Activated naive CD8-positive, alpha-beta T cell treated with anti-CD3 and anti-CD28 coated beads, Interleukin-2, amount 50 U/mL, for 16 hours (primary cell): Measurements from ENCODE around the gene PPFIA2.

Experiments used
- DNase-seq: peaks from one replicate; pipeline ENCODE4 v3.0.0-alpha.2; 2020; ENCODE audit warnings: low read depth, low spot score

The PPFIA2 gene

DNA sequence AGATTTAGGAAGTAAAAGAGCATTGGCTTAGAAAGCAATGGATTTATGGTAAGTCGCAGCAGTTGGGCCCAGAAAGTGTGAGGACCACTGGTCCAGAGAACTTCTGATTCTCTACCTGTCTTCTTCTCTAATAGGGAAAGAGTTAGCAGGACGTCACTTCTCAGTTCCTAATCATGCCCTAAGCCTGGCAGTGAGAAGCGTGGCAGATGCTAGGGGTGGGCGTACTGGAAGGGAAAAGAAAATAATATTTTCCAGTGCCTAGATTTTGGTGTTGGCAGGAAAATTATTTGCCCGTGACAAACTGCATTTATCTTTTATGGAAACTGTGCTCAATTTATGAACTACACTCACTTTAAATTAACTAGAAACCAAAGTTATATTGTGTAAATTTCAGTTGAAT, 212.3 kb downstream of the PPFIA2 start:
- no peak for DNase-seq

DNA sequence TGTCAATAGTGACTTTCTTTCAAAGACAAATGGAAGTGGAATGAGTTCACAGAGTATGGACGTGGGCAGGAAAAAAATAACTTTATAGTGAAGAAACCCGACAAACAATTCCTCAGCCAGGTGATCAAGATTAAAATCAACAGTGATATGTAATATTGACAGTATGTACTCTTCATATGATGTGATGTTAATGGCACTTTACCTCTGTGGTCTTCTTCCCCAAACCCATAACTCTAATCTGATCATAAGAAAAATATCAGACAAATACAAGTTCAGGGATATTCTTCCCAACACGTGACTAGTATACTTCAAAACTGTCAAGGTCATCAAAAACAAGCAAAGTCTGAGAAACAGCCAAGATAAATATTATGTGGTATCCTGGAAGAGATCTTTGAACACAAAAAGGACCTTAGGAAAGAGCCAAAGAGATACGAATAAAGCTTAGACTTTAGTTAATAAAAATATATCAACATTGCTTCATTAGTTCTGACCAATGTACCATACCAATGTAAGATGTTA, 215.5 kb downstream of the PPFIA2 start:
- no peak for DNase-seq

- no peak for DNase-seq
These were observed 216.8 kb downstream of the PPFIA2 start for GRCh38 chr12:81542065-81543010.

DNA sequence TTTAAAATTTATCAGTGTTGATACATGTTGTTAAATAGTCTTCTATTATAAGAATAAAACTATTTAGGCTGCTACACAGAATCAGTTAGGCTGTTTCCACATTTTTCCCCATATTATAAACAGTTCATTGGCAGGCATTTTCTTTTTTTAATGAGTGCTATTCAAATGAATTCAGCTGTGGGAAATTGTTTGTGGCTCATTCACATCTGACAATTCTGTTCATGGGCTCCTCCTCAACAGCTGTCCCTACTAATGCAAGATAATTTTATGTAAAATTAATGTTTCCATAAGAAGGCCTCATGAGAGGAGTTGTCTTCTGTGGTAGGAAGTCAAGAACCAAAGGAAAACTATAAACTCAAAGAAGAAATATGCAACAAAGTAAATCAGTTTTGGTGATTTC, 218.0 kb downstream of the PPFIA2 start:
- DNase-seq, result no peak

GRCh38 chr12:81539279-81539678, 219.9 kb downstream of the PPFIA2 start:
- no peak for DNase-seq

DNA sequence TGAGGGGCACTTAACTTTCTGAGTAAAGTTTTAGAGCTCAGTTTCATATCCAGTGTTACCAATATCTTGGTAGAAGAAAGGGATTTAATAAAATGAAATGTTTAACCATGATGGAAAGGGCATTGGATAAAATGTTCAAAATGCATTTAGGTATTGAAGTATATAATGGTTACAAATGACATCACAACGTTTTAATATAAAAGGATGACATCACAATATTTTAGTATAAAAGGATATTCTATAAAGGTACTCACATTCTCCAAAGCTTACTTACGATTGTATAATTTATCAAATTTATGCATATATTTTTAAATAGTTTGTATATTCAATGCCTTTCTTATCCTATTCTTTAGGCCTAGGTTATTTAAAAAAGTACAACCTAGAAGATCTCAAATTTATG, 226.1 kb downstream of the PPFIA2 start:
- no peak for DNase-seq

DNA sequence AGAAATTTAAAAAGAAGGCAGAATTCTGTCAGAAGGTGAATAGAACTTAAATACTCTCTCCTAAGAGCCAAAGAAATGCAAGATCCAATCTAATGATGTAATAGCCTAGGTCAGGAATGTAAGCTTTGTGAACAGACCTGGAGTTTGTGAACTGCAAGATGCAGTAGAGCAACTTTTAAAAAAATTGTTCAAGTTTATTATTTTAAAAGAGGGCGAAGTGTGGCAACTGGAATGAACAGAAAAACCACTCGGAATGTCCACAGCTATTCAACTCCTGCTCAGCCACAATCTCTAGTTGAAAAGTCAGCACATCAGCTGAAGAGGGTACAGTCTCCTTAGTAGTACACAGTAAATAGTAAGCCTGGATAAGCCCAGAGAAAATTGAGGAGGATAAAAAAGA, 228.8 kb downstream of the PPFIA2 start:
- no peak for DNase-seq

GRCh38 chr12:81520064-81520945, 238.8 kb downstream of the PPFIA2 start:
- no peak for DNase-seq

DNA sequence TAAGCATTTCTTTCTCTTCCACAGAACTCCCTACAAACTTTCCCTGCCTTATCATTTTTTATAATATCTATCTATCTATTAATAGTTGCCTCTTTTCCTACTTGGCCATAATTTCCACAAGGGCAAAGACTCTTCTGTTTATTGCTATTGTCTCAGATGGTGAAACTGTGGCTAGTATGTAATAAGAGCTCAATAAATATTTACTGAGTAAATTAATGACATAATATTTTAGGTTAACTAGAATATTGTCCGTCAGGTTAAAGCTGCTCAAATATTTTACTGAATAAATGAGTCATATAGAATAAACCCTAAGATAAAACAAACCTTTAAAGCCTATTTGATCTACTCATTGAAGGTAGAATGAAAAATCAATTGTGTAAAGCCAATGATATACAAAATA, 240.5 kb downstream of the PPFIA2 start:
- DNase-seq, result no peak

GRCh38 chr12:81517296-81517695, 241.9 kb downstream of the PPFIA2 start:
- DNase-seq, result no peak

GRCh38 chr12:81502912-81503695, 256.0 kb downstream of the PPFIA2 start:
- DNase-seq, result no peak

DNA sequence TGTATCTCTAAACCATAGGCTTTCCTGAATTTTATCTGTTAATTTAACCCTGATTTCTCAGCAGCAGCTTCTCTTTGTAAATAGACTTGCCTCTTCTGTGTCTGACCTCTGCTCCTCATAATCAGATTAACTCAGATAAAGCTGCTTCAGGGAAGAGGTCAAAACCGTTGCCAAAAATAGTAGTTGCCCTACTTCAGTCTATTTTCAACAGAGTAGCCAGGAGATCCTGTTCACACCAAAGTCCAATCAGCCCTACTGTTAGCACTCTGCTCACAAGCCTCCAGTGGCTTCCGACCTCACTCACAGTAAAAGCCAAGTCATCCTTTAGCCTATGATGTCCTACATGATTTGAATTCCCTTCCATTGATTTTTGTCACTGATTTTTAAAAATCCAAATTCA, 258.4 kb downstream of the PPFIA2 start:
- DNase-seq, result no peak

GRCh38 chr12:81499809-81500208, 259.3 kb downstream of the PPFIA2 start:
- no peak for DNase-seq

DNA sequence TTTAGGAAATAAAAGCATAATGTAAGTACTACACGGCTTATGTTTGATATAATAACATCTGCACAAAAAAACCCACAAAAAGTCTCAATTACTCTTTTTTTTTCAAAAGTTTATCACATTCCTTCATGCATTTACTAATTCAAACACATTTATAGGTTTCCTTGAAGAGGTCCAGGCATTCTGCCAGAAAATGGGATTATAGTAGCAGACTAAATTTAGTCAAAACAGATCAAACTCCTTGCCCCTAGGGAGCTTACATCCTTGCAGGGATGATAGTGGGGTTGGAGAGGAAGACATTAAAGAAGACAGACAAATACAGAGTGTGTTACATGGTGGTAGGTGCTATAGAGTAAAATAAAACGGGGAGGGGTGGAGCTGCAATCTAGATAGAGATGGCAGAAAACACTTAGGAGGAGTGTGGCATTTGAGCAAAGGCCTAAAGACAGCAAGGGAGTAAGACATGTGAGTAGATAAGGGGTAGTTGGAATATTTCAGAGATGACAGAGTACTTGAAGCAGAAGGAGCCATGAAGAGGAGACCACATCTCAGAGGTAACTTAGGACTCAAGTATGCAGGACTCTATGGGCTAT, 266.9 kb downstream of the PPFIA2 start:
- no peak for DNase-seq

DNA sequence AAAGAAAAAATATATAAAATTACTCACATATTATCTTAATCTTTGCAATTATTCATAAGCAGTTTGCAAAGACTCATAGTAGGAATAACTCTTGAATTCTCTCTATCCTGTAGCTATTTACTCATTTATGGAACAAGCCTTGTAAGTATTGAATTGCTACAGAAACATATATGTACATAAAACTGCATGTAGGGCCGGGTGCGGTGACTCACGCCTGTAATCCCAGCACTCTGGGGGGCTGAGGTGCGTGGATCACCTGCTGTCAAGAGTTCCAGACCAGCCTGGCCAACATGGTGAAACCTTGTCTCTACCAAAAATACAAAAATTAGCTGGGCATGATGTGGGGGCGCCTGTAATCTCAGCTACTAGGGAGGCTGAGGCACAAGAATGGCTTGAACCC, 286.2 kb downstream of the PPFIA2 start:
- no peak for DNase-seq

DNA sequence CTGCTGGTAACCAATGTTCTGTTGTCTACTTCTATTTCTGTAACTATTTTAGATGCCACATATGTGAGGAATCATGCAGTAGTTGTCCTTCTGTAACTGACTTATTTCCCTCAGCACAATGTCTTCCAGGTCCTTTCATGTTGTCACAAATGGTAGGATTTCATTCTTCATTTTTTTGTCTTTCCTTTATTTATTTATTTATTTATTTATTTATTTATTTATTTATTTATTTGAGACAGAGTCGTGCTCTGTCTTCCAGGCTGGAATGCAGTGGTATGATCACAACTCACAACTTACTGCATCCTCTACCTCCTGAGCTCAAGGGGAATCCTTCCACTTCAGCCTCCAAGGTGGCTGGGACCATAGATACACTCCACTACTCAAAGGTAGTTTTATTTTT, 288.2 kb downstream of the PPFIA2 start:
- no peak for DNase-seq

GRCh38 chr12:81468206-81468605, 290.9 kb downstream of the PPFIA2 start:
- DNase-seq, result no peak

GRCh38 chr12:81465876-81466275, 293.3 kb downstream of the PPFIA2 start:
- no peak for DNase-seq

- no peak for DNase-seq
These were observed 294.0 kb downstream of the PPFIA2 start for GRCh38 chr12:81465191-81465590.

GRCh38 chr12:81461163-81461562, 298.0 kb downstream of the PPFIA2 start:
- no peak for DNase-seq
